HEK293 (cell line): ENCODE results near the gene COMMD8.

ENCODE experiments used
- CTCF ChIA-PET: fragments of 350-600 bp; formaldehyde crosslinking; extraction: SDS; loops from one replicate; lab custom pipeline; 2021; ENCODE audit warnings: antibody characterized with exemption; lab: Yijun Ruan, JAX
- POLR2A ChIA-PET: fragments of 300-600 bp; formaldehyde crosslinking; extraction: SDS; loops from one replicate; lab custom pipeline; 2020; ENCODE audit warnings: antibody characterized with exemption, inconsistent platforms; lab: Yijun Ruan, JAX
- H3K27ac ChIP-seq: fragments of 200-500 bp; sonication (Bioruptor generic); 2 replicates; pipeline ENCODE4 v1.5.1; 2014; ENCODE audit warnings: low read depth, low read length, control low read depth, inconsistent platforms; ENCODE audit errors: extremely low read depth
- H3K36me3 ChIP-seq, 2 experiments: fragments of 200-500 bp in 1 of 2; sonication (Bioruptor generic) in 1 of 2; 1 replicate in 1 of 2; 2 replicates in 1 of 2; pipeline ENCODE4 v1.5.1; 2014 to 2017; ENCODE audit warnings: inconsistent platforms in 2 of 2, low read length in 2 of 2; ENCODE audit not compliant: control insufficient read depth in 2 of 2, insufficient read depth in 1 of 2
- H3K4me1 ChIP-seq: fragments of 200-500 bp; sonication (Bioruptor generic); 2 replicates; pipeline ENCODE4 v1.5.1; 2014; ENCODE audit warnings: mild to moderate bottlenecking, low read length, inconsistent platforms; ENCODE audit not compliant: control insufficient read depth, insufficient read depth
- H3K4me3 ChIP-seq: 2 replicates; pipeline ENCODE4 v1.5.1; 2011; ENCODE audit warnings: low read depth, mild to moderate bottlenecking, control low read depth, low read length, moderate library complexity
- H3K9me3 ChIP-seq: fragments of 200-500 bp; sonication (Bioruptor generic); 2 replicates; pipeline ENCODE4 v1.5.1; 2014; ENCODE audit warnings: low read depth, low read length, inconsistent platforms; ENCODE audit not compliant: control insufficient read depth, insufficient read depth
- BCL11A ChIP-seq: fragments of 450-650 bp; formaldehyde crosslinking; IDR thresholded peaks from 2 replicates; pipeline ENCODE4 v1.5.1; 2016; ENCODE audit warnings: low read depth, missing biosample characterization, missing genetic modification characterization
- ELK4 ChIP-seq: IDR thresholded peaks from 2 replicates; pipeline ENCODE4 v1.6.1; 2011; ENCODE audit warnings: mild to moderate bottlenecking, low read depth, low read length, borderline replicate concordance
- GFI1B ChIP-seq: fragments of 450-650 bp; formaldehyde crosslinking; IDR thresholded peaks from 2 replicates; pipeline ENCODE4 v1.5.1; 2016; ENCODE audit warnings: missing biosample characterization, missing genetic modification characterization
- GLIS1 ChIP-seq: fragments of 450-650 bp; formaldehyde crosslinking; IDR thresholded peaks from 2 replicates; pipeline ENCODE4 v1.5.1; 2016; ENCODE audit warnings: missing biosample characterization, missing genetic modification characterization
- KLF8 ChIP-seq: fragments of 450-650 bp; formaldehyde crosslinking; IDR thresholded peaks from 2 replicates; pipeline ENCODE4 v1.5.1; 2016; ENCODE audit warnings: missing biosample characterization, missing genetic modification characterization
- OSR2 ChIP-seq: fragments of 450-650 bp; formaldehyde crosslinking; IDR thresholded peaks from 2 replicates; pipeline ENCODE4 v1.5.1; 2016; ENCODE audit warnings: missing biosample characterization, missing genetic modification characterization
- PRDM1 ChIP-seq: fragments of 450-650 bp; formaldehyde crosslinking; IDR thresholded peaks from 2 replicates; pipeline ENCODE4; 2016; ENCODE audit warnings: missing biosample characterization, missing genetic modification characterization
- SCRT1 ChIP-seq: fragments of 450-650 bp; formaldehyde crosslinking; IDR thresholded peaks from 2 replicates; pipeline ENCODE4 v1.5.1; 2016; ENCODE audit warnings: missing biosample characterization, missing genetic modification characterization, borderline replicate concordance
- SP7 ChIP-seq: fragments of 450-650 bp; formaldehyde crosslinking; IDR thresholded peaks from 2 replicates; pipeline ENCODE4 v1.5.1; 2016; ENCODE audit warnings: missing biosample characterization, missing genetic modification characterization
- ZBTB17 ChIP-seq: fragments of 450-650 bp; formaldehyde crosslinking; IDR thresholded peaks from 2 replicates; pipeline ENCODE4 v1.5.1; 2016; ENCODE audit warnings: missing biosample characterization, missing genetic modification characterization
- ZBTB26 ChIP-seq: fragments of 450-650 bp; formaldehyde crosslinking; optimal IDR thresholded peaks from 2 replicates; pipeline ENCODE3; 2016; ENCODE audit warnings: missing biosample characterization, mild to moderate bottlenecking, missing genetic modification characterization
- ZFP41 ChIP-seq: fragments of 450-650 bp; formaldehyde crosslinking; IDR thresholded peaks from 2 replicates; pipeline ENCODE4 v1.5.1; 2016; ENCODE audit warnings: missing biosample characterization, missing genetic modification characterization, borderline replicate concordance
- ZNF146 ChIP-seq: fragments of 450-650 bp; formaldehyde crosslinking; IDR thresholded peaks from 2 replicates; pipeline ENCODE4 v1.5.1; 2016; ENCODE audit warnings: missing biosample characterization, missing genetic modification characterization
- ZNF16 ChIP-seq: fragments of 450-650 bp; formaldehyde crosslinking; IDR thresholded peaks from 2 replicates; pipeline ENCODE4 v1.5.1; 2016; ENCODE audit warnings: low read depth, missing biosample characterization, missing genetic modification characterization
- ZNF174 ChIP-seq: fragments of 450-650 bp; formaldehyde crosslinking; IDR thresholded peaks from 2 replicates; pipeline ENCODE4 v1.5.0; 2017; ENCODE audit warnings: missing biosample characterization, mild to moderate bottlenecking, missing genetic modification characterization
- ZNF2 ChIP-seq: fragments of 450-650 bp; formaldehyde crosslinking; IDR thresholded peaks from 2 replicates; pipeline ENCODE4 v1.5.1; 2016; ENCODE audit warnings: missing biosample characterization, missing genetic modification characterization
- ZNF23 ChIP-seq: fragments of 450-650 bp; formaldehyde crosslinking; IDR thresholded peaks from 2 replicates; pipeline ENCODE4 v1.5.1; 2016; ENCODE audit warnings: missing biosample characterization, missing genetic modification characterization, borderline replicate concordance
- ZNF274 ChIP-seq, 2 experiments: fragments of 200-500 bp in 1 of 2; fragments of 450-650 bp in 1 of 2; sonication (Bioruptor generic) in 1 of 2; formaldehyde crosslinking in 1 of 2; IDR thresholded peaks; 2 replicates each; pipeline versions ENCODE4 v1.5.1 to v1.6.1; 2014 to 2016; ENCODE audit warnings: borderline replicate concordance in 1 of 2, inconsistent platforms in 1 of 2, low read length in 1 of 2, missing biosample characterization in 1 of 2, missing genetic modification characterization in 1 of 2
- ZNF350 ChIP-seq: fragments of 450-650 bp; formaldehyde crosslinking; IDR thresholded peaks from 2 replicates; pipeline ENCODE4 v1.5.0; 2017; ENCODE audit warnings: missing biosample characterization, mild to moderate bottlenecking, missing genetic modification characterization
- ZNF366 ChIP-seq: fragments of 450-650 bp; formaldehyde crosslinking; conservative IDR thresholded peaks from 2 replicates; pipeline ENCODE4 v1.5.1; 2016; ENCODE audit warnings: missing biosample characterization, missing genetic modification characterization
- ZNF404 ChIP-seq: fragments of 450-650 bp; formaldehyde crosslinking; IDR thresholded peaks from 2 replicates; pipeline ENCODE4 v1.5.1; 2017; ENCODE audit warnings: missing biosample characterization, missing genetic modification characterization
- ZNF514 ChIP-seq: fragments of 450-650 bp; formaldehyde crosslinking; IDR thresholded peaks from 2 replicates; pipeline ENCODE4 v1.5.1; 2016; ENCODE audit warnings: missing biosample characterization, missing genetic modification characterization
- ZNF560 ChIP-seq: fragments of 450-650 bp; formaldehyde crosslinking; IDR thresholded peaks from 2 replicates; pipeline ENCODE4 v1.5.1; 2017; ENCODE audit warnings: missing biosample characterization, missing genetic modification characterization, borderline replicate concordance
- ZNF585B ChIP-seq: fragments of 450-650 bp; formaldehyde crosslinking; IDR thresholded peaks from 2 replicates; pipeline ENCODE4 v1.5.1; 2016; ENCODE audit warnings: missing biosample characterization, missing genetic modification characterization
- ZNF654 ChIP-seq: fragments of 450-650 bp; formaldehyde crosslinking; IDR thresholded peaks from 2 replicates; pipeline ENCODE4 v1.5.1; 2016; ENCODE audit warnings: low read depth, missing biosample characterization, missing genetic modification characterization
- ZNF670 ChIP-seq: fragments of 450-650 bp; formaldehyde crosslinking; IDR thresholded peaks from 2 replicates; pipeline ENCODE4 v1.5.1; 2016; ENCODE audit warnings: missing biosample characterization, missing genetic modification characterization, low read depth
- ZNF785 ChIP-seq: fragments of 450-650 bp; formaldehyde crosslinking; IDR thresholded peaks from 2 replicates; pipeline ENCODE4 v1.5.1; 2016; ENCODE audit warnings: missing biosample characterization, missing genetic modification characterization
- TF ChIP-seq, protein P1 (sequence below): fragments of 450-650 bp; formaldehyde crosslinking; IDR thresholded peaks from 2 replicates; pipeline ENCODE4 v1.5.1; 2016; ENCODE audit warnings: missing biosample characterization, missing genetic modification characterization
- TF ChIP-seq, protein P2 (sequence below): fragments of 450-650 bp; formaldehyde crosslinking; IDR thresholded peaks from 2 replicates; pipeline ENCODE4 v1.5.1; 2016; ENCODE audit warnings: missing biosample characterization, missing genetic modification characterization, borderline replicate concordance
- TF ChIP-seq, protein P3 (sequence below): fragments of 450-650 bp; formaldehyde crosslinking; IDR thresholded peaks from 2 replicates; pipeline ENCODE4 v1.5.1; 2016; ENCODE audit warnings: missing biosample characterization, missing genetic modification characterization, low read depth

The COMMD8 gene

GRCh38 chr4:47419296-47419695 is 44.2 kb downstream of the COMMD8 start:
- TF ChIP-seq ZNF2 (tag by site-specific recombination) (no peak), SP7 (tag by site-specific recombination) (no peak), BCL11A (tag by site-specific recombination) (no peak), SCRT1 (tag by site-specific recombination) (no peak), ZNF174 (tag by site-specific recombination) (no peak), ZNF585B (no peak), ZNF366 (tag by site-specific recombination) (no peak), ZNF404 (tag by site-specific recombination) (no peak), ZBTB17 (no peak), GFI1B (tag by site-specific recombination) (no peak), ZNF654 (tag by site-specific recombination) (no peak), ZFP41 (tag by site-specific recombination) (no peak), ZBTB26 (tag by site-specific recombination) (no peak), ZNF560 (tag by site-specific recombination) (no peak), ZNF350 (tag by site-specific recombination) (no peak), ELK4 (no peak), ZNF670 (no peak)
- TF ChIP-seq, protein P1, sequence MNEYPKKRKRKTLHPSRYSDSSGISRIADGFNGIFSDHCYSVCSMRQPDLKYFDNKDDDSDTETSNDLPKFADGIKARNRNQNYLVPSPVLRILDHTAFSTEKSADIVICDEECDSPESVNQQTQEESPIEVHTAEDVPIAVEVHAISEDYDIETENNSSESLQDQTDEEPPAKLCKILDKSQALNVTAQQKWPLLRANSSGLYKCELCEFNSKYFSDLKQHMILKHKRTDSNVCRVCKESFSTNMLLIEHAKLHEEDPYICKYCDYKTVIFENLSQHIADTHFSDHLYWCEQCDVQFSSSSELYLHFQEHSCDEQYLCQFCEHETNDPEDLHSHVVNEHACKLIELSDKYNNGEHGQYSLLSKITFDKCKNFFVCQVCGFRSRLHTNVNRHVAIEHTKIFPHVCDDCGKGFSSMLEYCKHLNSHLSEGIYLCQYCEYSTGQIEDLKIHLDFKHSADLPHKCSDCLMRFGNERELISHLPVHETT (tag by site-specific recombination) = no peak
- TF ChIP-seq, all 188 proteins: peak for 0
- POLR2A ChIA-PET = no interaction called here
- H3K9me3 ChIP-seq = no peaks in the 10 kb centered on the region
- H3K4me1 ChIP-seq = no peaks in the 10 kb centered on the region
- H3K4me3 ChIP-seq = no peak overlapping the region
- no peak overlapping the region for H3K27ac ChIP-seq
- no peaks in the 10 kb centered on the region for H3K36me3 ChIP-seq
- CTCF ChIA-PET = no interaction called here

DNA sequence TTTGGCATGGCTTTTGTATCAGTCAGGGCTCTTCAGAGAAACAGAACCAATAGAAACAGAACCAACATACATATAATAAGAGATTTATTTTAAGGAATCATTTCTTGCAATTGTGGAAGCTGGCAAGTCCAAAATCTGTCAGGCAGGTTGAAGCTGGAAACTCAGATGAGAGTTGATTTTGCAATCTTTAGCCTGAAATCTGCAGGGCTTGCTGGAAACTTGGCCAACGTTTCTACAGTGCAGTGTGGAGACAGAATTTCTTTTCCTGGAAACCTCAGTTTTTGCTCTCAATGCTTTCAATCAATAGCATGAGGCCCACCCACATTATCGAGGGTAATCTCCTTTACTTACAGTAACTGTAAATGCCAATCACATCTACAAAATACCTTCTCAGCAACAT is 45.4 kb downstream of the COMMD8 start:
- Histone ChIP-seq H3K4me3 (no peak overlapping the region), H3K4me1 (no peaks in the 10 kb centered on the region), H3K9me3 (no peaks in the 10 kb centered on the region), H3K36me3 (no peaks in the 10 kb centered on the region), H3K27ac (no peak overlapping the region)
- POLR2A ChIA-PET = no interaction called here
- CTCF ChIA-PET = no interaction called here
- TF ChIP-seq ZNF274 (IDR thresholded peaks at IDR 0.05; ENCODE audit: low read length) (no peak), ZNF274 (tag by site-specific recombination; IDR thresholded peaks at IDR 0.05; ENCODE audit: borderline replicate concordance) (no peak), ZNF174 (tag by site-specific recombination) (no peak), ZNF23 (tag by site-specific recombination) (no peak), ZNF146 (tag by site-specific recombination) (no peak), PRDM1 (tag by site-specific recombination) (no peak), GLIS1 (tag by site-specific recombination) (no peak), KLF8 (tag by site-specific recombination) (no peak), OSR2 (tag by site-specific recombination) (no peak), ZNF514 (no peak), ZNF16 (tag by site-specific recombination) (no peak), ZNF785 (tag by site-specific recombination) (no peak)
- TF ChIP-seq, protein P2, sequence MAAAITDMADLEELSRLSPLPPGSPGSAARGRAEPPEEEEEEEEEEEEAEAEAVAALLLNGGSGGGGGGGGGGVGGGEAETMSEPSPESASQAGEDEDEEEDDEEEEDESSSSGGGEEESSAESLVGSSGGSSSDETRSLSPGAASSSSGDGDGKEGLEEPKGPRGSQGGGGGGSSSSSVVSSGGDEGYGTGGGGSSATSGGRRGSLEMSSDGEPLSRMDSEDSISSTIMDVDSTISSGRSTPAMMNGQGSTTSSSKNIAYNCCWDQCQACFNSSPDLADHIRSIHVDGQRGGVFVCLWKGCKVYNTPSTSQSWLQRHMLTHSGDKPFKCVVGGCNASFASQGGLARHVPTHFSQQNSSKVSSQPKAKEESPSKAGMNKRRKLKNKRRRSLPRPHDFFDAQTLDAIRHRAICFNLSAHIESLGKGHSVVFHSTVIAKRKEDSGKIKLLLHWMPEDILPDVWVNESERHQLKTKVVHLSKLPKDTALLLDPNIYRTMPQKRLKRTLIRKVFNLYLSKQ (tag by site-specific recombination) = no peak
- TF ChIP-seq, protein P3, sequence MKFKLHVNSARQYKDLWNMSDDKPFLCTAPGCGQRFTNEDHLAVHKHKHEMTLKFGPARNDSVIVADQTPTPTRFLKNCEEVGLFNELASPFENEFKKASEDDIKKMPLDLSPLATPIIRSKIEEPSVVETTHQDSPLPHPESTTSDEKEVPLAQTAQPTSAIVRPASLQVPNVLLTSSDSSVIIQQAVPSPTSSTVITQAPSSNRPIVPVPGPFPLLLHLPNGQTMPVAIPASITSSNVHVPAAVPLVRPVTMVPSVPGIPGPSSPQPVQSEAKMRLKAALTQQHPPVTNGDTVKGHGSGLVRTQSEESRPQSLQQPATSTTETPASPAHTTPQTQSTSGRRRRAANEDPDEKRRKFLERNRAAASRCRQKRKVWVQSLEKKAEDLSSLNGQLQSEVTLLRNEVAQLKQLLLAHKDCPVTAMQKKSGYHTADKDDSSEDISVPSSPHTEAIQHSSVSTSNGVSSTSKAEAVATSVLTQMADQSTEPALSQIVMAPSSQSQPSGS (tag by site-specific recombination) = no peak
